NCI-H2196 (cell line): ENCODE measurements around the gene WWP2.
"Not testable (repeated sequence)": the region's sequence is repeated elsewhere in the genome, so short reads cannot be mapped to it uniquely, and the experiment has no call there.

Source experiments
- DNase-seq: peaks from one replicate; lab custom pipeline; 2025; ENCODE audit not compliant: unreplicated experiment; lab: John Stamatoyannopoulos, UW

Gene WWP2

GRCh38 chr16:69972935-69973334 lies 210.8 kb downstream of the WWP2 start:
- not testable (repeated sequence) for DNase-seq

- DNase-seq = not testable (repeated sequence)
These were observed 223.1 kb downstream of the WWP2 start for GRCh38 chr16:69985196-69985595.
